Esophagus squamous epithelium (tissue), 5 donors: ENCODE data around the gene KIAA1671. TPM values are rescaled to one million over a fixed set of nuclear protein-coding genes. Genes with fewer than 3 reads are reported as not detected.

ENCODE experiments used
- DNase-seq: peaks from one replicate; lab custom pipeline; 2025; lab: John Stamatoyannopoulos, UW
- H3K27ac ChIP-seq, 4 donors: fragments of 200-600 bp; sonication (generic); one replicate each; pipeline ENCODE4 v1.5.1; 2016 to 2019; ENCODE audit warnings: mild to moderate bottlenecking in 1 of 4
- H3K27me3 ChIP-seq, 4 donors: fragments of 200-600 bp; sonication (generic); 1 replicate in 3 of 4; 2 replicates in 1 of 4; pipeline versions ENCODE4 v1.5.1 to v1.6.0; 2017 to 2021; ENCODE audit warnings: antibody characterized with exemption in 1 of 4
- H3K36me3 ChIP-seq, 3 donors: fragments of 200-600 bp; sonication (generic); one replicate each; pipeline ENCODE4 v1.5.1; 2016 to 2019
- H3K4me1 ChIP-seq, 3 donors: fragments of 200-600 bp; sonication (generic); one replicate each; pipeline ENCODE4 v1.5.1; 2017 to 2019
- H3K4me3 ChIP-seq, 4 donors: fragments of 200-600 bp; sonication (generic); 1 replicate in 3 of 4; 2 replicates in 1 of 4; pipeline ENCODE4 v1.5.1; 2016 to 2019; ENCODE audit warnings: mild to moderate bottlenecking in 2 of 4, moderate library complexity in 1 of 4
- H3K9me3 ChIP-seq, 3 donors: fragments of 200-600 bp; sonication (generic); one replicate each; pipeline ENCODE4 v1.5.1; 2016 to 2019
- POLR2A ChIP-seq, 4 donors: fragments of 450-650 bp; IDR thresholded peaks; one replicate each; pipeline ENCODE4 v1.6.1; 2017; ENCODE audit warnings: antibody characterized with exemption in 4 of 4, mild to moderate bottlenecking in 4 of 4, moderate library complexity in 3 of 4
- WGBS, 2 donors: methylation state at CpG; one replicate each; pipeline ENCODE4 v1.1.5; 2018; 5-methylcytosine and 5-hydroxymethylcytosine counted together
- intact Hi-C: fragments of 100-400 bp; cut with DNase I; formaldehyde crosslinking; loops from one replicate; pipeline ENCODE4 v1.15.0; 2022
- total RNA-seq, 4 donors: library from RNA; depleted of rRNA; stranded (reverse); fragments of >200 nt; gene quantifications; one replicate each; pipeline ENCODE4 v1.1.0, GENCODE V29; 2016
- TF ChIP-seq, protein P1 (sequence below), 6 experiments: fragments of 450-650 bp in 4 of 6; fragments of 200-600 bp in 2 of 6; sonication (generic) in 2 of 6; IDR thresholded peaks; one replicate each; pipeline ENCODE4 v1.5.1; 2016 to 2019; ENCODE audit warnings: antibody characterized with exemption in 6 of 6, mild to moderate bottlenecking in 4 of 6, moderate library complexity in 4 of 6
- donor health status: DM: yes; HTN: yes; CAD: no.

Gene KIAA1671
- total RNA-seq, 4 donors from 2014 or later = 43.1 to 73.2 (median 47.5) TPM

DNA sequence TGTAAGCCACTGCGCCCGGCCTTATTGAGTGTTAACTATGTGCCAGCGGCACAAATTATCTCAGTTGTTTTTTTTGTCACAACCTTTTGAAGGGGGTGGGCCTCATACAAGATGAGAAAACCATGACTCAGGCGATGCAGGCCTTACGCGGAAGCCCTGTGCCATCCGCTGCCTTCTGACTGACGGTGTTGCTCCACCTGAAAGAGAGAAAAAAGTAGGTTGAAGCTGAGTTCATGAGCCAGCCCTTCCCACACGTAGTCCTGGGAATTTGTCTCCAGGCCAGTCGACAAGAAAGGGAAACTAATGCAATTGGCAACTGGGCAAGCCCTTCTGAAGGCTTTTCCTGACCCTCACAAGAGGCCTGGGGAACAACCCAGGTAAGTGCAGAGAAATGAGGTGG is 150.2 kb downstream of the KIAA1671 start:
- Histone ChIP-seq H3K27me3 (no peaks in the 10 kb centered on the region), H3K4me1 (no peaks in the 10 kb centered on the region), H3K36me3 (peaks cover 0 to 6% (median 0%) of the 10 kb centered on the region in 3 donors), H3K9me3 (no peaks in the 10 kb centered on the region), H3K4me3 (no peak overlapping the region), H3K27ac (peak overlapping the region in 1 of 4 donors; percentile 33)
- TF ChIP-seq POLR2A (IDR thresholded peaks at IDR 0.05) = no peak
- TF ChIP-seq, protein P1, sequence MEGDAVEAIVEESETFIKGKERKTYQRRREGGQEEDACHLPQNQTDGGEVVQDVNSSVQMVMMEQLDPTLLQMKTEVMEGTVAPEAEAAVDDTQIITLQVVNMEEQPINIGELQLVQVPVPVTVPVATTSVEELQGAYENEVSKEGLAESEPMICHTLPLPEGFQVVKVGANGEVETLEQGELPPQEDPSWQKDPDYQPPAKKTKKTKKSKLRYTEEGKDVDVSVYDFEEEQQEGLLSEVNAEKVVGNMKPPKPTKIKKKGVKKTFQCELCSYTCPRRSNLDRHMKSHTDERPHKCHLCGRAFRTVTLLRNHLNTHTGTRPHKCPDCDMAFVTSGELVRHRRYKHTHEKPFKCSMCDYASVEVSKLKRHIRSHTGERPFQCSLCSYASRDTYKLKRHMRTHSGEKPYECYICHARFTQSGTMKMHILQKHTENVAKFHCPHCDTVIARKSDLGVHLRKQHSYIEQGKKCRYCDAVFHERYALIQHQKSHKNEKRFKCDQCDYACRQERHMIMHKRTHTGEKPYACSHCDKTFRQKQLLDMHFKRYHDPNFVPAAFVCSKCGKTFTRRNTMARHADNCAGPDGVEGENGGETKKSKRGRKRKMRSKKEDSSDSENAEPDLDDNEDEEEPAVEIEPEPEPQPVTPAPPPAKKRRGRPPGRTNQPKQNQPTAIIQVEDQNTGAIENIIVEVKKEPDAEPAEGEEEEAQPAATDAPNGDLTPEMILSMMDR (IDR thresholded peaks at IDR 0.05) = no peak
- intact Hi-C loops = no loop called here
- no peak for DNase-seq
- WGBS, 2 donors = 63 to 67% methylated on average over 10 of the region's 10 CpGs

DNA sequence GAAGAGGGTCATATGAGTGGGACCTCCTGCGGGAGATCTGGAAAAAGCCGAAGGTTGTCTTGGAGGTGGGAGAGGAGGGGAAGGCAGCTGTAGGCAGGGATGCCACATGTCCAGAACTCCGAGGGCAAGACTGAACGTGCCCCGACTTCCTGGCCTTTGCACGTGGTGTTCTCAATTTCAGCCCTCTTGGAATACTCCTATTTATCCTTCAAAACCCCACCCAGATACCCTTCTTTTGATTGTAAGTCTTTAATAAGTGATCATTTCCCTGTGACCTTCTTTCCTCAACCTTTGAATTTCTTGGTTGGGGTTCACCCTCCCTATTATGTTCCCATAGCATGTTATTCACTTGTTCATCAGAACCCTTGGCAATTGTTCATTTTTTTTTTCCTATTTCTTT is 151.9 kb downstream of the KIAA1671 start:
- no peak overlapping the region for H3K27ac ChIP-seq
- TF ChIP-seq, protein P1 (IDR thresholded peaks at IDR 0.05) = no peak
- no peak for TF ChIP-seq POLR2A (IDR thresholded peaks at IDR 0.05)
- DNase-seq = no peak
- WGBS, 2 donors = 86 to 90% methylated on average over 5 to 6 of the region's 6 CpGs
- peaks cover 0 to 12% (median 0%) of the 10 kb centered on the region in 3 donors for H3K36me3 ChIP-seq
- intact Hi-C loops = no loop called here
- H3K9me3 ChIP-seq = no peaks in the 10 kb centered on the region
- H3K27me3 ChIP-seq = no peaks in the 10 kb centered on the region
- H3K4me3 ChIP-seq = no peak overlapping the region
- no peaks in the 10 kb centered on the region for H3K4me1 ChIP-seq

DNA sequence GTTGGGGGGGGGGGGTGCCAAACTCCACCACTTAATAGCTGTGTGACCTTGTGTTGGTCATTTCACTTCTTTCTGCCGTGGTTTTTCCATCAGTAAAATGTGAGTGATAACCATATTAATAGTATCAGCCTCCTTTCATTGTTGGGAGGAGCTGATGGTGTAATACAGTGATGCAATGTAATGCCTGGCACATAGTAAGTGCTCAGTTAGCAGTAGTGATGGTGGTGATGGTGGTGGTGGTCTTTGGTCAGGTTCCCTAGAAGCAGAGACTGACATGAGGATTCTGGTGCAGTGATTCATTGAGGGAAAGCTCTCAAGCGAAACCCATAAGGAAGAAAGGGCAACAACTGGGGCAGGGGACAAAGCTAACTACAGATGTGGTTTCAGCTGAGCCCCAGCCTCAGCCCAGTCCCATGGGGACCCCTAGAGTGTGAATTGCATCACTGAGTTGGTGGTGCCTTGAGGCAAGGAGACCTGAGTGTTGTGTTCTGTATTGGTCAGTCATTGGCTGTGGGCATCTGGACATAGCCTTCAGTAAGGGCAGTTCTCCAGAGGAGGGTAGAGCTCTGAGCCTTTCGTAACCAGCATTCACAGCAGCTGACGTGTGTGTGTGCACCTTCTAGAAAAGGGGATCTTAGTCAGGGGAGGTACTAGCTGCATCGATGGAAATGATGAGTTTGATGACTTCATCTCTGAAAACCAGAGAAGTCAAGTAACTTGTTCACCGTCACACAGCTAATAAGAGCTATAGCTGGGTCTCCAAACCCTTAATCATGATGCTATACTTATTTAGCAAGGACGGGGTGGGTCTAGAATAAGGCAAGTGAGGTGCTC is 153.5 kb downstream of the KIAA1671 start:
- TF ChIP-seq POLR2A (IDR thresholded peaks at IDR 0.05) = no peak
- TF ChIP-seq, protein P1 (IDR thresholded peaks at IDR 0.05) = no peak
- WGBS, 2 donors = 71 to 89% methylated on average over 7 of the region's 7 CpGs
- intact Hi-C loops = no loop called here

DNA sequence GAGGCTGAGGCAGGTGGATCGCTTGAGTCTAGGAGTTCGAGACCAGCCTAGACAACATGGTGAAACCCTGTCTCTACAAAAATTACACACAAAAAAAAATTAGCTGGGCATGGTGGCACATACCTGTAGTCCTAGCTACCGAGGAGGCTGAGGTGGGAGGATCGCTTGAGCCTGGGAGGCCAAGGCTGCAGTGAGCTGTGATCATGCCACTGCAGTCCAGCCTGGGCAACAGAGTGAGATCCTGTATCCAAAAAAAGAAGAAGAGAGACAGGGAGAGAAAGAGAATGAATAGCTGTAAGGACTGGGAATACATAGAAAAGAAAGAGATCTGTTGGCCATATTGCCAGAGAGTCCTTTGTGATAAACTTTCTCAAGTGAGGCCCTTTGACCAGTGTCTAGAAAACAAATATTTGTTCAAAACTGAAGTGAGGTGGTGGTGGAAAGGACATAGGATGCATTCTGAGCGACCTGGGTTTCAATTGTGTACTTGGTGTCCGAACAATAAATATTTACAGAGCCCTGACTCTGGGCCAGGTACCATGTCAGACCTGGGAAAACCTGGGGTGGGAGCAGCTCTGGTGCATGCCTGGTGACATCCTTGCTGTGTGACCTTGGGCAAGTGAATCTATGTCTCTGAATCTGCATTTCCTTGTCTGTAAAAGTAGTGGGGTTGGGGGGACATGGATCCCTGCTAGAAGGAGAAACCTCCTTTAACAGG is 157.5 kb downstream of the KIAA1671 start:
- DNase-seq = no peak
- WGBS, 2 donors = 82 to 84% methylated on average over 6 of the region's 6 CpGs
- peak overlapping the region; percentile 83 to 92 (median 87) for H3K27ac ChIP-seq
- intact Hi-C loops = loop anchor here (10.0 kb wide), 1 partner anchor 55 kb away; no protein-coding TSS in a partner anchor
- H3K4me1 ChIP-seq = peaks cover 21 to 51% (median 30%) of the 10 kb centered on the region in 3 donors
- H3K4me3 ChIP-seq = peak overlapping the region in 1 of 4 donors; percentile 63
- peaks cover 0 to 13% (median 0%) of the 10 kb centered on the region in 3 donors for H3K36me3 ChIP-seq
- H3K27me3 ChIP-seq = no peaks in the 10 kb centered on the region
- H3K9me3 ChIP-seq = no peaks in the 10 kb centered on the region
- TF ChIP-seq, protein P1 (IDR thresholded peaks at IDR 0.05) = no peak
- no peak for TF ChIP-seq POLR2A (IDR thresholded peaks at IDR 0.05)

More for the DNA sequence above, 153.5 kb downstream of the KIAA1671 start:
- DNase-seq = no peak
- Histone ChIP-seq H3K9me3 (no peaks in the 10 kb centered on the region), H3K4me3 (no peak overlapping the region), H3K36me3 (peaks cover 0 to 13% (median 0%) of the 10 kb centered on the region in 3 donors), H3K27me3 (no peaks in the 10 kb centered on the region), H3K27ac (no peak overlapping the region), H3K4me1 (peaks cover 0 to 11% (median 7%) of the 10 kb centered on the region in 3 donors)

DNA sequence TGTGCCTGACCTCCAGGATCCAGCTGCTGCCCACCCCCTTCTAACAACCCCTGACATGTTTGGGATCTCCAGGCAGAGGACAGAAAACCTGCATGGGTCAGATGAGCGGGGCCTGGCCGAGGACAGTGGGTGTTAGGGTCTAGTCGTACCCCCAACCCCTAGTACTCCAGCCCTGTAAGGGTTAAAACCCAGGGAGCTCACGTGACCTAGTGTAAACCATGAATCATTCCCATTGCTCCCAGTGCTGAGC is 158.0 kb downstream of the KIAA1671 start:
- intact Hi-C loops = loop anchor here (10.0 kb wide), 1 partner anchor 54 kb away; no protein-coding TSS in a partner anchor

More for the DNA sequence above, 158.0 kb downstream of the KIAA1671 start:
- 0 to 25% methylated on average over 1 to 4 of the region's 4 CpGs for WGBS, 2 donors
- DNase-seq = no peak
- peaks cover 26 to 55% (median 35%) of the 10 kb centered on the region in 3 donors for H3K4me1 ChIP-seq
- H3K27ac ChIP-seq = peak overlapping the region; percentile 83 to 92 (median 87)
- no peaks in the 10 kb centered on the region for H3K27me3 ChIP-seq
- no peaks in the 10 kb centered on the region for H3K9me3 ChIP-seq
- TF ChIP-seq, protein P1 (IDR thresholded peaks at IDR 0.05) = no peak
- TF ChIP-seq POLR2A (IDR thresholded peaks at IDR 0.05) = no peak
- peaks cover 0 to 13% (median 0%) of the 10 kb centered on the region in 3 donors for H3K36me3 ChIP-seq
- H3K4me3 ChIP-seq = peak overlapping the region in 3 of 4 donors; percentile 63 to 68 (median 64)
